Right lobe of liver (tissue), 4 donors: Measurements from ENCODE around the gene MYO16.

ENCODE experiments used
- CTCF ChIP-seq, 4 donors: fragments of 200-600 bp in 3 of 4; fragments of 450-650 bp in 1 of 4; IDR thresholded peaks; one replicate each; pipeline versions ENCODE4 v1.5.1 to v1.8.0; 2016 to 2022; ENCODE audit warnings: antibody characterized with exemption in 4 of 4, mild to moderate bottlenecking in 2 of 4
- POLR2A ChIP-seq: fragments of 450-650 bp; IDR thresholded peaks from one replicate; pipeline ENCODE4 v1.6.1; 2017; ENCODE audit warnings: antibody characterized with exemption, mild to moderate bottlenecking
- donor health status: DM: no; HTN: no; CAD: no.
- donor health status: DM: no; HTN: no; CAD: no.
- donor health status: DM: no; HTN: yes; CAD: no.

GRCh38 chr13:109055850-109056249 is 426.4 kb downstream of the MYO16 start:
- TF ChIP-seq CTCF (IDR thresholded peaks at IDR 0.05) (no peak), POLR2A (no peak)
